ENCODE measurements around the gene ZEB2. TPM values are rescaled to one million over a fixed set of nuclear protein-coding genes. Genes with fewer than 3 reads are reported as not detected.

ZEB2 gene
- polyA plus RNA-seq, 1 donor from 2014 or later: 2.2 TPM

- TF ChIP-seq RAD21 (conservative IDR thresholded peaks at IDR 0.05): no peak
- Histone ChIP-seq H2AFZ (ENCODE audit: low read depth, low read length) (no peak overlapping the region), H3K27me3 (ENCODE audit: insufficient read depth, low read depth, low read length) (no peaks in the 10 kb centered on the region), H3K9me3 (ENCODE audit: low read length) (no peaks in the 10 kb centered on the region), H3F3A (ENCODE audit: insufficient read depth, low read length, poor library complexity, severe bottlenecking) (peaks cover 5% of the 10 kb centered on the region), H3K36me3 (ENCODE audit: insufficient read depth, low read length) (no peaks in the 10 kb centered on the region), H3K4me2 (ENCODE audit: low read length) (no peak overlapping the region), H3K9ac (ENCODE audit: low read length) (no peak overlapping the region), H3K9me2 (ENCODE audit: insufficient read depth, low read length) (no peaks in the 10 kb centered on the region), H3K79me2 (replicated peaks; ENCODE audit: insufficient read depth, low read length) (peaks cover 26% of the 10 kb centered on the region), H3K4me3 (ENCODE audit: low read length) (no peak overlapping the region), H4K20me1 (ENCODE audit: insufficient read depth) (no peaks in the 10 kb centered on the region), H3K27ac (ENCODE audit: low read length) (no peak overlapping the region)
Measured at GRCh38 chr2:144502369-144502768, 17.6 kb downstream of the ZEB2 start.

DNA sequence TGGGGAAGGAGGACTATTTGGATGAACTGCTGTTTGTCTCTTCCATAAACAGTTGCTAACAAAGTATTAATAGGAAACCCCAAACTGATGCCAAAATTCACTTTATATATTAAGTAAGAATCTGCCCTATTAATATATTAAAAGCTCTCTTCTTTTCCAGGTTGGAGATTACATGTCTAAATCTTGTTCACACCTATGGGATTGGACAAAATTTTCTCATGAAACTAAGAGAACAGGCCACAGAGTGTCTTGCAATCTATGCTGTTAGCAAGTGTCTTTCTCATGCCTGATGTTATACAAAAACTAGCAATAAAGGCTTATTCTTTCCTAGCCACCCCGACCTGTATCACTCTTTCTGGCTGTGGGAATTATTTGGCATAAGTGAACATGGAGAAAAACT, 18.3 kb downstream of the ZEB2 start:
- peaks cover 5% of the 10 kb centered on the region for H3F3A ChIP-seq (ENCODE audit: insufficient read depth, low read length, poor library complexity, severe bottlenecking)
- H3K9me3 ChIP-seq (ENCODE audit: low read length): no peaks in the 10 kb centered on the region
- H3K79me2 ChIP-seq (replicated peaks; ENCODE audit: insufficient read depth, low read length): peaks cover 23% of the 10 kb centered on the region
- H3K27ac ChIP-seq (ENCODE audit: low read length): no peak overlapping the region
- H3K4me3 ChIP-seq (ENCODE audit: low read length): no peak overlapping the region
- H3K9ac ChIP-seq (ENCODE audit: low read length): no peak overlapping the region
- no peaks in the 10 kb centered on the region for H3K36me3 ChIP-seq (ENCODE audit: insufficient read depth, low read length)
- no peak for TF ChIP-seq EP300 (conservative IDR thresholded peaks at IDR 0.05; ENCODE audit: poor library complexity, severe bottlenecking)
- no peak for TF ChIP-seq POLR2AphosphoS5 (IDR thresholded peaks at IDR 0.05)
- TF ChIP-seq RAD21 (conservative IDR thresholded peaks at IDR 0.05): no peak
- no peak for TF ChIP-seq SMC3 (conservative IDR thresholded peaks at IDR 0.05; ENCODE audit: poor library complexity)
- TF ChIP-seq CTCF (IDR thresholded peaks at IDR 0.05; ENCODE audit: poor library complexity, severe bottlenecking): no peak
- no peak for TF ChIP-seq MXI1 (conservative IDR thresholded peaks at IDR 0.05; ENCODE audit: poor library complexity, severe bottlenecking)
- TF ChIP-seq REST (IDR thresholded peaks at IDR 0.05; ENCODE audit: borderline replicate concordance): no peak
- TF ChIP-seq TAF1 (IDR thresholded peaks at IDR 0.05; ENCODE audit: low read depth): no peak
- no peak for TF ChIP-seq EZH2 (IDR thresholded peaks at IDR 0.05; ENCODE audit: borderline replicate concordance, insufficient read depth, low read length, poor library complexity, severe bottlenecking)
- H3K27me3 ChIP-seq (ENCODE audit: insufficient read depth, low read depth, low read length): no peaks in the 10 kb centered on the region
- no peak overlapping the region for H3K4me2 ChIP-seq (ENCODE audit: low read length)
- H4K20me1 ChIP-seq (ENCODE audit: insufficient read depth): no peaks in the 10 kb centered on the region
- H3K9me2 ChIP-seq (ENCODE audit: insufficient read depth, low read length): no peaks in the 10 kb centered on the region
- no peak overlapping the region for H2AFZ ChIP-seq (ENCODE audit: low read depth, low read length)

DNA sequence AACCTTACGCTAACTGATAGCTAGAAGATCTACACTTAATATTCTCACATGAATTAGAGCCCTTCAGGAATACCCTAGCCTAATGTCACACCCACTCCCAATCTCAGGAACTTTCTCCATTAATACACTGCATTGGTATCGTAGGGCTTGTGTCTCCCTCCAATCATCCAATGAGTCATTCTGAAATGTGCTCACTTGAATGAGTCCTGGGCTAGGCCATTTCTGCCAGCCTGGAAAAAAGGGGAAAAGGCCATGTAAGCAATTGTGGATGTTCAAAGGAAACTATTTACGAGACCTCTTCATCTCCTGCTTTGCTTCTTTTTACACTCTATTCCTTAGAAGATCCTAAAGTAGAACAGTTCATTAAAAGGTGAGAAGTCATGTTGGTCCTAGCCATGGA, 18.8 kb downstream of the ZEB2 start:
- Histone ChIP-seq H3K9ac (ENCODE audit: low read length) (no peak overlapping the region), H3K79me2 (replicated peaks; ENCODE audit: insufficient read depth, low read length) (peaks cover 19% of the 10 kb centered on the region), H3K9me3 (ENCODE audit: low read length) (no peaks in the 10 kb centered on the region), H4K20me1 (ENCODE audit: insufficient read depth) (no peaks in the 10 kb centered on the region), H3F3A (ENCODE audit: insufficient read depth, low read length, poor library complexity, severe bottlenecking) (peaks cover 5% of the 10 kb centered on the region), H3K36me3 (ENCODE audit: insufficient read depth, low read length) (no peaks in the 10 kb centered on the region), H3K9me2 (ENCODE audit: insufficient read depth, low read length) (no peaks in the 10 kb centered on the region), H3K27me3 (ENCODE audit: insufficient read depth, low read depth, low read length) (no peaks in the 10 kb centered on the region), H3K4me2 (ENCODE audit: low read length) (no peak overlapping the region), H2AFZ (ENCODE audit: low read depth, low read length) (no peak overlapping the region), H3K4me3 (ENCODE audit: low read length) (no peak overlapping the region), H3K27ac (ENCODE audit: low read length) (no peak overlapping the region)
- no peak for TF ChIP-seq REST (IDR thresholded peaks at IDR 0.05; ENCODE audit: borderline replicate concordance)
- no peak for TF ChIP-seq EZH2 (IDR thresholded peaks at IDR 0.05; ENCODE audit: borderline replicate concordance, insufficient read depth, low read length, poor library complexity, severe bottlenecking)
- TF ChIP-seq EP300 (conservative IDR thresholded peaks at IDR 0.05; ENCODE audit: poor library complexity, severe bottlenecking): no peak
- TF ChIP-seq SMC3 (conservative IDR thresholded peaks at IDR 0.05; ENCODE audit: poor library complexity): no peak
- no peak for TF ChIP-seq TAF1 (IDR thresholded peaks at IDR 0.05; ENCODE audit: low read depth)
- no peak for TF ChIP-seq CTCF (IDR thresholded peaks at IDR 0.05; ENCODE audit: poor library complexity, severe bottlenecking)
- no peak for TF ChIP-seq MXI1 (conservative IDR thresholded peaks at IDR 0.05; ENCODE audit: poor library complexity, severe bottlenecking)
- TF ChIP-seq POLR2AphosphoS5 (IDR thresholded peaks at IDR 0.05): no peak
- no peak for TF ChIP-seq RAD21 (conservative IDR thresholded peaks at IDR 0.05)
